ENCODE data around the gene DOCK8. TPM values are rescaled to one million over a fixed set of nuclear protein-coding genes. Genes with fewer than 3 reads are reported as not detected.

The DOCK8 gene
- total and polyA plus RNA-seq, 2 experiments from 2014 or later: 0.94 to 1.2 TPM

DNA sequence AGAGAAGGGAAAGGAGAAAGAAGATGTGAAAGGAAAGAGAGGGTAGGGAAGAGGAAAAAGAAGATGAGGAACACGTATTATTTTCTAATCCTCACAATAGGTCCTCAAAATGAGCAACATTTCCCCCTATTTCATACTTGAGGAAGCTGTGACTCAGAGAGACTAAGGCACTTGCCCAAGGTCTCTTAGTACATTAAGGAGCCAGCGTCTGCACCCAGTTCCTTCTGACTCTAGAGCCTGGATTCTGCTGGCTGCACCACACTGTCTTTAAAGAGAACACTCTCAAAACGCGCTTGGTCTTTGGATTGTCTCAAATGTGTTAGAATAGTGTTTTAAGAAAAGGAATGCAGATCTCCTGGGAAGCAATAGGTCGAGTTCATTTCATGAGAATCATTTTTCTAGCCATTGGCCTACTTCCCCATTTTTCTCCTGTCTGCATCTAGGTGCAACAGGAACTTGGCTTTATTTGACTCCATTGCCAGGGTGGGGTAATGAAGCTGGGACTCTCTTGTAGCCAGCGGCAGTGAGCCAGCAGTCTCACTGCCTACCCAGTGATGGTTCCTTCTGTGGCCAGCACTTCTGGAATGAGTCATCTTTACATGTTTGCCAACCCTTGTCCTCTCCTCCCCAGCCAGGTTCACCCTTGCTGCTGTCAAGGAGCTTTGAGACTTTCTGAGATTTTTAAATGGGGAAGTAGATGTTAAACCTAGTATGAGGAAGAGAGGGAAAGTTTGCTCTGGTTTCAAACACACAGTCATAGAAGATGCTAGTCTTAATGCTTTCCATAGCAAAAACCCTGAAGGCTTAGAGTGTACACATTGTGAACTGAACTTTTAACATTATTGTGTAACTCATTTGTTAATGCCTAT is 82.7 kb downstream of the DOCK8 start (continued):
- TF ChIP-seq, protein P1, sequence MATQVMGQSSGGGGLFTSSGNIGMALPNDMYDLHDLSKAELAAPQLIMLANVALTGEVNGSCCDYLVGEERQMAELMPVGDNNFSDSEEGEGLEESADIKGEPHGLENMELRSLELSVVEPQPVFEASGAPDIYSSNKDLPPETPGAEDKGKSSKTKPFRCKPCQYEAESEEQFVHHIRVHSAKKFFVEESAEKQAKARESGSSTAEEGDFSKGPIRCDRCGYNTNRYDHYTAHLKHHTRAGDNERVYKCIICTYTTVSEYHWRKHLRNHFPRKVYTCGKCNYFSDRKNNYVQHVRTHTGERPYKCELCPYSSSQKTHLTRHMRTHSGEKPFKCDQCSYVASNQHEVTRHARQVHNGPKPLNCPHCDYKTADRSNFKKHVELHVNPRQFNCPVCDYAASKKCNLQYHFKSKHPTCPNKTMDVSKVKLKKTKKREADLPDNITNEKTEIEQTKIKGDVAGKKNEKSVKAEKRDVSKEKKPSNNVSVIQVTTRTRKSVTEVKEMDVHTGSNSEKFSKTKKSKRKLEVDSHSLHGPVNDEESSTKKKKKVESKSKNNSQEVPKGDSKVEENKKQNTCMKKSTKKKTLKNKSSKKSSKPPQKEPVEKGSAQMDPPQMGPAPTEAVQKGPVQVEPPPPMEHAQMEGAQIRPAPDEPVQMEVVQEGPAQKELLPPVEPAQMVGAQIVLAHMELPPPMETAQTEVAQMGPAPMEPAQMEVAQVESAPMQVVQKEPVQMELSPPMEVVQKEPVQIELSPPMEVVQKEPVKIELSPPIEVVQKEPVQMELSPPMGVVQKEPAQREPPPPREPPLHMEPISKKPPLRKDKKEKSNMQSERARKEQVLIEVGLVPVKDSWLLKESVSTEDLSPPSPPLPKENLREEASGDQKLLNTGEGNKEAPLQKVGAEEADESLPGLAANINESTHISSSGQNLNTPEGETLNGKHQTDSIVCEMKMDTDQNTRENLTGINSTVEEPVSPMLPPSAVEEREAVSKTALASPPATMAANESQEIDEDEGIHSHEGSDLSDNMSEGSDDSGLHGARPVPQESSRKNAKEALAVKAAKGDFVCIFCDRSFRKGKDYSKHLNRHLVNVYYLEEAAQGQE (IDR thresholded peaks at IDR 0.05; ENCODE audit: unreplicated experiment): no peak
- TF ChIP-seq ZNF114 (CRISPR knock-in tag; IDR thresholded peaks at IDR 0.05) (no peak), CREB1 (CRISPR knock-in tag; IDR thresholded peaks at IDR 0.05; ENCODE audit: low read depth) (no peak)
- TF ChIP-seq, protein P2, sequence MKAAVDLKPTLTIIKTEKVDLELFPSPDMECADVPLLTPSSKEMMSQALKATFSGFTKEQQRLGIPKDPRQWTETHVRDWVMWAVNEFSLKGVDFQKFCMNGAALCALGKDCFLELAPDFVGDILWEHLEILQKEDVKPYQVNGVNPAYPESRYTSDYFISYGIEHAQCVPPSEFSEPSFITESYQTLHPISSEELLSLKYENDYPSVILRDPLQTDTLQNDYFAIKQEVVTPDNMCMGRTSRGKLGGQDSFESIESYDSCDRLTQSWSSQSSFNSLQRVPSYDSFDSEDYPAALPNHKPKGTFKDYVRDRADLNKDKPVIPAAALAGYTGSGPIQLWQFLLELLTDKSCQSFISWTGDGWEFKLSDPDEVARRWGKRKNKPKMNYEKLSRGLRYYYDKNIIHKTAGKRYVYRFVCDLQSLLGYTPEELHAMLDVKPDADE (IDR thresholded peaks at IDR 0.05): no peak

DNA sequence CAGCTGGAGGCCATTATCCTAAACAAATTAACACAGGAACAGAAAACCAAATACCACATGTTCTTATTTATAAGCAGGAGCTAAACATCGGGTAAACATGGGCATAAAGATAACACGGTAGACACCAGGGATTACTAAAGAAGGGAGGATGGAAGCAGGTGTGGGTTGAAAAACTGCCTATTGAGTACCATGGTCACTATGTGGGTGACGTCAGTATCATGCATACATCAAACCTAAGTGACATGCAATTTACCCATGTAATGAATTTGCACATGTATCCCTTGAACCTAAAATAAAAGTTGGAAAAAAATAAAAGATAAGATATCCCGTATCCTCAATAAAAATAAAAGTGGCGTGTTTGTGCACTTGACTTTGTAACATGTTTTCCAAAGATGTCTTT is 88.8 kb downstream of the DOCK8 start:
- Mint-ChIP-seq H3K4me1 (peaks cover 5% of the 10 kb centered on the region), H3K36me3 (ENCODE audit: low read depth) (no peaks in the 10 kb centered on the region), H3K4me3 (no peak overlapping the region), H3K27me3 (ENCODE audit: insufficient read depth, low read depth, poor library complexity) (no peaks in the 10 kb centered on the region), H3K27ac (no peak overlapping the region), H3K9me3 (no peaks in the 10 kb centered on the region)
- Histone ChIP-seq H3K79me2 (replicated peaks; ENCODE audit: insufficient read depth) (no peaks in the 10 kb centered on the region), H3K27ac (ENCODE audit: low read depth) (no peak overlapping the region), H3K4me1 (ENCODE audit: insufficient read depth) (no peaks in the 10 kb centered on the region), H4K20me1 (replicated peaks; ENCODE audit: insufficient read depth) (no peaks in the 10 kb centered on the region), H2AFZ (no peak overlapping the region), H3K9me2 (ENCODE audit: insufficient read depth) (no peaks in the 10 kb centered on the region), H3K36me3 (ENCODE audit: insufficient read depth) (no peaks in the 10 kb centered on the region), H3K4me2 (no peak overlapping the region), H3K4me3 (no peak overlapping the region), H3F3A (replicated peaks; ENCODE audit: low read depth) (no peaks in the 10 kb centered on the region), H3K27me3 (ENCODE audit: insufficient read depth) (no peaks in the 10 kb centered on the region)
- DNase-seq (ENCODE audit: low spot score) (no peak), ATAC-seq (no peak)
- TF ChIP-seq, protein P1 (IDR thresholded peaks at IDR 0.05; ENCODE audit: unreplicated experiment): no peak
- no peak for TF ChIP-seq EZH2 (IDR thresholded peaks at IDR 0.05; ENCODE audit: low read depth, unreplicated experiment)
- TF ChIP-seq, protein P3, sequence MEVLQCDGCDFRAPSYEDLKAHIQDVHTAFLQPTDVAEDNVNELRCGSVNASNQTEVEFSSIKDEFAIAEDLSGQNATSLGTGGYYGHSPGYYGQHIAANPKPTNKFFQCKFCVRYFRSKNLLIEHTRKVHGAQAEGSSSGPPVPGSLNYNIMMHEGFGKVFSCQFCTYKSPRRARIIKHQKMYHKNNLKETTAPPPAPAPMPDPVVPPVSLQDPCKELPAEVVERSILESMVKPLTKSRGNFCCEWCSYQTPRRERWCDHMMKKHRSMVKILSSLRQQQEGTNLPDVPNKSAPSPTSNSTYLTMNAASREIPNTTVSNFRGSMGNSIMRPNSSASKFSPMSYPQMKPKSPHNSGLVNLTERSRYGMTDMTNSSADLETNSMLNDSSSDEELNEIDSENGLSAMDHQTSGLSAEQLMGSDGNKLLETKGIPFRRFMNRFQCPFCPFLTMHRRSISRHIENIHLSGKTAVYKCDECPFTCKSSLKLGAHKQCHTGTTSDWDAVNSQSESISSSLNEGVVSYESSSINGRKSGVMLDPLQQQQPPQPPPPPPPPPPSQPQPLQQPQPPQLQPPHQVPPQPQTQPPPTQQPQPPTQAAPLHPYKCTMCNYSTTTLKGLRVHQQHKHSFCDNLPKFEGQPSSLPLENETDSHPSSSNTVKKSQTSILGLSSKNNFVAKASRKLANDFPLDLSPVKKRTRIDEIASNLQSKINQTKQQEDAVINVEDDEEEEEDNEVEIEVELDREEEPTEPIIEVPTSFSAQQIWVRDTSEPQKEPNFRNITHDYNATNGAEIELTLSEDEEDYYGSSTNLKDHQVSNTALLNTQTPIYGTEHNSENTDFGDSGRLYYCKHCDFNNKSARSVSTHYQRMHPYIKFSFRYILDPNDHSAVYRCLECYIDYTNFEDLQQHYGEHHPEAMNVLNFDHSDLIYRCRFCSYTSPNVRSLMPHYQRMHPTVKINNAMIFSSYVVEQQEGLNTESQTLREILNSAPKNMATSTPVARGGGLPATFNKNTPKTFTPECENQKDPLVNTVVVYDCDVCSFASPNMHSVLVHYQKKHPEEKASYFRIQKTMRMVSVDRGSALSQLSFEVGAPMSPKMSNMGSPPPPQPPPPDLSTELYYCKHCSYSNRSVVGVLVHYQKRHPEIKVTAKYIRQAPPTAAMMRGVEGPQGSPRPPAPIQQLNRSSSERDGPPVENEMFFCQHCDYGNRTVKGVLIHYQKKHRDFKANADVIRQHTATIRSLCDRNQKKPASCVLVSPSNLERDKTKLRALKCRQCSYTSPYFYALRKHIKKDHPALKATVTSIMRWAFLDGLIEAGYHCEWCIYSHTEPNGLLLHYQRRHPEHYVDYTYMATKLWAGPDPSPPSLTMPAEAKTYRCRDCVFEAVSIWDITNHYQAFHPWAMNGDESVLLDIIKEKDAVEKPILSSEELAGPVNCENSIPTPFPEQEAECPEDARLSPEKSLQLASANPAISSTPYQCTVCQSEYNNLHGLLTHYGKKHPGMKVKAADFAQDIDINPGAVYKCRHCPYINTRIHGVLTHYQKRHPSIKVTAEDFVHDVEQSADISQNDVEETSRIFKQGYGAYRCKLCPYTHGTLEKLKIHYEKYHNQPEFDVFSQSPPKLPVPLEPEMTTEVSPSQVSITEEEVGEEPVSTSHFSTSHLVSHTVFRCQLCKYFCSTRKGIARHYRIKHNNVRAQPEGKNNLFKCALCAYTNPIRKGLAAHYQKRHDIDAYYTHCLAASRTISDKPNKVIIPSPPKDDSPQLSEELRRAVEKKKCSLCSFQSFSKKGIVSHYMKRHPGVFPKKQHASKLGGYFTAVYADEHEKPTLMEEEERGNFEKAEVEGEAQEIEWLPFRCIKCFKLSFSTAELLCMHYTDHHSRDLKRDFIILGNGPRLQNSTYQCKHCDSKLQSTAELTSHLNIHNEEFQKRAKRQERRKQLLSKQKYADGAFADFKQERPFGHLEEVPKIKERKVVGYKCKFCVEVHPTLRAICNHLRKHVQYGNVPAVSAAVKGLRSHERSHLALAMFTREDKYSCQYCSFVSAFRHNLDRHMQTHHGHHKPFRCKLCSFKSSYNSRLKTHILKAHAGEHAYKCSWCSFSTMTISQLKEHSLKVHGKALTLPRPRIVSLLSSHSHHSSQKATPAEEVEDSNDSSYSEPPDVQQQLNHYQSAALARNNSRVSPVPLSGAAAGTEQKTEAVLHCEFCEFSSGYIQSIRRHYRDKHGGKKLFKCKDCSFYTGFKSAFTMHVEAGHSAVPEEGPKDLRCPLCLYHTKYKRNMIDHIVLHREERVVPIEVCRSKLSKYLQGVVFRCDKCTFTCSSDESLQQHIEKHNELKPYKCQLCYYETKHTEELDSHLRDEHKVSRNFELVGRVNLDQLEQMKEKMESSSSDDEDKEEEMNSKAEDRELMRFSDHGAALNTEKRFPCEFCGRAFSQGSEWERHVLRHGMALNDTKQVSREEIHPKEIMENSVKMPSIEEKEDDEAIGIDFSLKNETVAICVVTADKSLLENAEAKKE (CRISPR knock-in tag; IDR thresholded peaks at IDR 0.05): no peak
- no peak for TF ChIP-seq CREB1 (CRISPR knock-in tag; IDR thresholded peaks at IDR 0.05; ENCODE audit: low read depth)
- TF ChIP-seq POLR2AphosphoS5 (IDR thresholded peaks at IDR 0.05; ENCODE audit: low read depth): no peak
- TF ChIP-seq ZNF114 (CRISPR knock-in tag; IDR thresholded peaks at IDR 0.05): no peak
- no peak for TF ChIP-seq JUNB (IDR thresholded peaks at IDR 0.05; ENCODE audit: unreplicated experiment)
- TF ChIP-seq STAT1 (IDR thresholded peaks at IDR 0.05; ENCODE audit: unreplicated experiment): no peak

Measured in GM23338 (cell line).